ENCODE measurements around the gene EYA4.
"Not testable (repeated sequence)": the region's sequence is repeated elsewhere in the genome, so short reads cannot be mapped to it uniquely, and the experiment has no call there.

EYA4 gene

GRCh38 chr6:133541040-133541439 is 299.9 kb downstream of the EYA4 start:
- DNase-seq = no peak

- no peak for DNase-seq
Observed at GRCh38 chr6:133542056-133542821, 301.1 kb downstream of the EYA4 start.

- DNase-seq = no peak
Observed at GRCh38 chr6:133544419-133544818, 303.3 kb downstream of the EYA4 start.

GRCh38 chr6:133546098-133546497 is 304.9 kb downstream of the EYA4 start:
- no peak for DNase-seq

GRCh38 chr6:133547136-133547535 is 306.0 kb downstream of the EYA4 start:
- no peak for DNase-seq

- no peak for DNase-seq
Observed at GRCh38 chr6:133548423-133549159, 307.4 kb downstream of the EYA4 start.

GRCh38 chr6:133549371-133549801 is 308.2 kb downstream of the EYA4 start:
- no peak for DNase-seq

GRCh38 chr6:133550026-133550425 is 308.9 kb downstream of the EYA4 start:
- DNase-seq = no peak

GRCh38 chr6:133551436-133551835 is 310.3 kb downstream of the EYA4 start:
- DNase-seq = no peak

GRCh38 chr6:133551847-133552341 is 310.7 kb downstream of the EYA4 start:
- DNase-seq = no peak

GRCh38 chr6:133553652-133554051 is 312.5 kb downstream of the EYA4 start:
- no peak for DNase-seq

- DNase-seq = not testable (repeated sequence)
Observed at GRCh38 chr6:133554121-133554520, 313.0 kb downstream of the EYA4 start.

- DNase-seq = no peak
Observed at GRCh38 chr6:133555685-133556084, 314.5 kb downstream of the EYA4 start.

- no peak for DNase-seq
Observed at GRCh38 chr6:133559926-133560325, 318.8 kb downstream of the EYA4 start.

- DNase-seq = no peak
Observed at GRCh38 chr6:133567636-133568035, 326.5 kb downstream of the EYA4 start.

GRCh38 chr6:133568970-133569889 is 328.1 kb downstream of the EYA4 start:
- DNase-seq = peak; percentile 34

GRCh38 chr6:133571681-133572080 is 330.5 kb downstream of the EYA4 start:
- DNase-seq = no peak

- no peak for DNase-seq
Observed at GRCh38 chr6:133577851-133578250, 336.7 kb downstream of the EYA4 start.

Measured in activated gamma-delta T cell treated with Interleukin-2 at 50 U/mL for 16 hours (primary cell).